Mucosa of gallbladder (tissue), 1 donor: ENCODE results near the gene FXYD1. TPM values are rescaled to one million over a fixed set of nuclear protein-coding genes. Genes with fewer than 3 reads are reported as not detected.

Experiments used
- total RNA-seq: library from RNA; stranded (reverse); gene quantifications from one replicate; pipeline ENCODE4 v1.2.1, GENCODE V29; 2021
- donor health status: DM: no; HTN: no; CAD: no.

FXYD1 gene
- total RNA-seq, 1 donor from 2014 or later = 94.0 TPM

Other genes starting within 250 kb of the FXYD1 start
- 3.8 TPM for gene ZNF30, start 211.9 kb upstream of the FXYD1 start, total RNA-seq
- gene ZNF792, start 174.6 kb upstream of the FXYD1 start, total RNA-seq = 8.9 TPM
- gene GRAMD1A, start 138.5 kb upstream of the FXYD1 start, total RNA-seq = 31.7 TPM
- gene SCN1B, start 108.4 kb upstream of the FXYD1 start, total RNA-seq = 4.8 TPM
- 21.4 TPM for gene HPN, start 97.1 kb upstream of the FXYD1 start, total RNA-seq
- gene FXYD3, start 23.0 kb upstream of the FXYD1 start, total RNA-seq = 139 TPM
- 8.9 TPM for gene LGI4, start 3.8 kb upstream of the FXYD1 start, total RNA-seq
- gene FXYD7, start 4.4 kb downstream of the FXYD1 start, total RNA-seq = not detected
- 88.4 TPM for gene FXYD5, start 15.9 kb downstream of the FXYD1 start, total RNA-seq
- gene FAM187B, start 89.9 kb downstream of the FXYD1 start, total RNA-seq = not detected
- 229 TPM for gene LSR, start 110.2 kb downstream of the FXYD1 start, total RNA-seq
- 174 TPM for gene USF2, start 130.1 kb downstream of the FXYD1 start, total RNA-seq
- 1.2 TPM for gene HAMP, start 143.7 kb downstream of the FXYD1 start, total RNA-seq
- not detected for gene MAG, start 153.3 kb downstream of the FXYD1 start, total RNA-seq
- 4.2 TPM for gene CD22, start 190.4 kb downstream of the FXYD1 start, total RNA-seq
- gene FFAR1, start 209.1 kb downstream of the FXYD1 start, total RNA-seq = not detected
- gene FFAR3, start 219.6 kb downstream of the FXYD1 start, total RNA-seq = 0.29 TPM
- not detected for gene GPR42, start 232.2 kb downstream of the FXYD1 start, total RNA-seq